K562 (cell line): ENCODE measurements around the gene ABLIM2. TPM values are rescaled to one million over a fixed set of nuclear protein-coding genes. Genes with fewer than 3 reads are reported as not detected.
A peak's percentile ranks its signal among the peaks of the same experiment; 100 is the strongest.

Source experiments
- ATAC-seq: fragments of 200-7000 bp; cut with Tn5 transposase; 3 replicates; pipeline ENCODE4 v1.9.1; 2020; ENCODE audit warnings: moderate library complexity
- BruUV-seq: library from RNA; stranded (reverse); fragments of 400-500 nt; replicated peaks from 2 replicates; lab custom pipeline; 2021; lab: Mats Ljungman, UMichigan
- CTCF ChIA-PET: fragments of 300-600 bp; formaldehyde crosslinking; extraction: SDS; loops from one replicate; lab custom pipeline; 2021; ENCODE audit warnings: low intra/inter-chr PET ratio; lab: Yijun Ruan, JAX
- POLR2A ChIA-PET: fragments of 300-600, 350-650 bp; sonication (Branson Sonifier 250); formaldehyde crosslinking; extraction: SDS; loops from one replicate; lab custom pipeline; 2021; ENCODE audit warnings: antibody characterized with exemption, inconsistent platforms; lab: Yijun Ruan, JAX
- DNase-seq, 4 experiments: peaks; one replicate each; pipeline versions ENCODE4 v3.0.0 to v3.0.0-alpha.2; 2011 to 2018; ENCODE audit warnings: low spot score in 3 of 4, mixed read lengths in 3 of 4; ENCODE audit errors: extremely low read depth in 1 of 4
- FAIRE-seq: peaks from 2 replicates; lab custom pipeline; 2011; peaks lifted over from hg19 to GRCh38; lab: Jason Lieb, UNC
- H2AFZ ChIP-seq: 2 replicates; pipeline ENCODE4 v1.6.0; 2011; ENCODE audit warnings: low read depth, low read length, control low read depth, inconsistent platforms
- H3K27ac ChIP-seq: fragments of 200-600 bp; 3 replicates; pipeline ENCODE4 v1.8.0; 2011; ENCODE audit warnings: low read depth, mild to moderate bottlenecking, control low read depth, inconsistent platforms, low read length, moderate library complexity, mixed read lengths; ENCODE audit errors: extremely low read depth
- H3K27me3 ChIP-seq, 2 experiments: fragments of 300-600 bp in 1 of 2; 2 replicates in 1 of 2; 3 replicates in 1 of 2; pipeline versions ENCODE4 v1.6.0 to v1.8.0; 2011; ENCODE audit warnings: inconsistent platforms in 2 of 2, low read length in 2 of 2, mild to moderate bottlenecking in 1 of 2, mixed read lengths in 1 of 2, moderate library complexity in 1 of 2; ENCODE audit not compliant: control insufficient read depth in 2 of 2, insufficient read depth in 2 of 2
- H3K36me3 ChIP-seq: fragments of 300-600 bp; 3 replicates; pipeline ENCODE4 v1.8.0; 2011; ENCODE audit warnings: mild to moderate bottlenecking, low read length, inconsistent platforms; ENCODE audit not compliant: control insufficient read depth, insufficient read depth
- H3K4me1 ChIP-seq, 2 experiments: fragments of 200-600 bp in 1 of 2; replicated peaks in 1 of 2; 2 replicates in 1 of 2; 3 replicates in 1 of 2; pipeline versions ENCODE4 v1.5.1 to v1.8.0; 2011; ENCODE audit warnings: inconsistent platforms in 2 of 2, low read length in 2 of 2, mild to moderate bottlenecking in 1 of 2, mixed read lengths in 1 of 2, moderate library complexity in 1 of 2; ENCODE audit not compliant: control insufficient read depth in 2 of 2, insufficient read depth in 2 of 2
- H3K4me2 ChIP-seq: 2 replicates; pipeline ENCODE4 v1.6.1; 2011; ENCODE audit warnings: low read length, control low read depth, inconsistent platforms, mixed read lengths; ENCODE audit not compliant: insufficient read depth
- H3K4me3 ChIP-seq: fragments of 200-600 bp; sonication (generic), shearing (Covaris generic); 2 replicates; pipeline ENCODE4 v1.5.1; 2016; ENCODE audit warnings: control low read depth, inconsistent platforms
- H3K79me2 ChIP-seq: fragments of 200-600 bp; 3 replicates; pipeline ENCODE4 v1.8.0; 2011; ENCODE audit warnings: low read length, inconsistent platforms; ENCODE audit not compliant: control insufficient read depth, insufficient read depth
- H3K9ac ChIP-seq, 2 experiments: 2 replicates each; pipeline versions ENCODE4 v1.6.0 to v1.6.1; 2011; ENCODE audit warnings: low read depth in 2 of 2, low read length in 2 of 2, control low read depth in 1 of 2, inconsistent platforms in 1 of 2, mild to moderate bottlenecking in 1 of 2, mixed read lengths in 1 of 2; ENCODE audit not compliant: insufficient read depth in 1 of 2
- H3K9me1 ChIP-seq: one replicate; pipeline ENCODE4 v1.6.0; 2011; ENCODE audit warnings: inconsistent platforms, mild to moderate bottlenecking, low read length, moderate library complexity; ENCODE audit not compliant: control insufficient read depth, insufficient read depth
- H3K9me3 ChIP-seq: replicated peaks from 2 replicates; pipeline ENCODE4 v1.5.1; 2011; ENCODE audit warnings: low read depth, low read length, inconsistent platforms; ENCODE audit not compliant: control insufficient read depth, insufficient read depth
- H4K20me1 ChIP-seq: replicated peaks from 2 replicates; pipeline ENCODE4 v1.6.1; 2011; ENCODE audit warnings: low read length, inconsistent platforms, mixed read lengths; ENCODE audit not compliant: control insufficient read depth, insufficient read depth
- RAD21 ChIP-seq, 2 experiments: fragments of 250-450 bp in 1 of 2; fragments of 450-650 bp in 1 of 2; sonication (Bioruptor Pico) in 1 of 2; formaldehyde crosslinking in 1 of 2; IDR thresholded peaks in 1 of 2; conservative IDR thresholded peaks in 1 of 2; 2 replicates each; pipeline versions ENCODE4 v1.4.0 to v1.8.0; 2020 to 2022; ENCODE audit warnings: mild to moderate bottlenecking in 2 of 2, moderate library complexity in 1 of 2
- WGBS: fragments of 100-300 bp; shearing (Covaris generic); methylation state at CpG from one replicate; pipeline ENCODE4 v1.1.6; 2016; ENCODE audit warnings: low coverage, mixed read lengths; ENCODE audit not compliant: insufficient coverage; ENCODE audit errors: missing lambda C conversion rate; 5-methylcytosine and 5-hydroxymethylcytosine counted together
- in situ Hi-C: fragments of 300-500 bp; cut with MboI; formaldehyde crosslinking; loops from 4 replicates; pipeline ENCODE4 v1.15.0; 2018; ENCODE audit warnings: inconsistent platforms, mixed read lengths
- intact Hi-C: fragments of 100-400 bp; cut with micrococcal nuclease; formaldehyde crosslinking; loops from 2 replicates; pipeline ENCODE4 v1.14.2; 2022
- polyA plus RNA-seq, 8 experiments: library from polyadenylated mRNA; depleted of rRNA in 4 of 8; stranded (reverse) in 5 of 8; unstranded in 3 of 8; fragments of >200 nt; fragmentation: Nextera tagmentation in 2 of 8; fragmentation: Illumina TruSeq in 1 of 8; extraction: Ambion mirVana in 2 of 8; extraction: Trizol in 1 of 8; gene quantifications; 2 replicates each; pipeline versions ENCODE4 v1.2.1 to v1.2.3, GENCODE V29; 2011 to 2014; ENCODE audit warnings: inconsistent platforms in 1 of 8, missing spikeins in 1 of 8
- total RNA-seq, 7 experiments: library from RNA; depleted of rRNA in 6 of 7; stranded (reverse); fragments of >200 nt in 6 of 7; fragmentation: Illumina TruSeq in 2 of 7; extraction: Trizol in 2 of 7; gene quantifications; 2 replicates each; pipeline versions ENCODE4 v1.2.1 to v1.2.3, GENCODE V29; 2011 to 2021; ENCODE audit warnings: low replicate concordance in 1 of 7
- TF ChIP-seq, protein P1 (sequence below): sonication (generic); formaldehyde crosslinking; IDR thresholded peaks from 2 replicates; pipeline ENCODE4 v1.8.0; 2022; ENCODE audit warnings: missing genetic modification reagents, mild to moderate bottlenecking, moderate library complexity, borderline replicate concordance
- TF ChIP-seq, protein P2 (sequence below), 3 experiments: IDR thresholded peaks in 2 of 3; conservative IDR thresholded peaks in 1 of 3; 2 replicates each; pipeline ENCODE4 v1.5.1; 2011 to 2012; ENCODE audit warnings: low read length in 3 of 3, mild to moderate bottlenecking in 3 of 3, control low read depth in 2 of 3, improper control_type of control experiment in 1 of 3, inconsistent platforms in 1 of 3, low read depth in 1 of 3, mixed read lengths in 1 of 3, moderate library complexity in 1 of 3; ENCODE audit not compliant: insufficient read depth in 2 of 3

Gene ABLIM2
- total and polyA plus RNA-seq, 9 of the 15 experiments (the other 6 are each of a cell fraction or from before 2014, with no cell fraction given), result not detected

DNA sequence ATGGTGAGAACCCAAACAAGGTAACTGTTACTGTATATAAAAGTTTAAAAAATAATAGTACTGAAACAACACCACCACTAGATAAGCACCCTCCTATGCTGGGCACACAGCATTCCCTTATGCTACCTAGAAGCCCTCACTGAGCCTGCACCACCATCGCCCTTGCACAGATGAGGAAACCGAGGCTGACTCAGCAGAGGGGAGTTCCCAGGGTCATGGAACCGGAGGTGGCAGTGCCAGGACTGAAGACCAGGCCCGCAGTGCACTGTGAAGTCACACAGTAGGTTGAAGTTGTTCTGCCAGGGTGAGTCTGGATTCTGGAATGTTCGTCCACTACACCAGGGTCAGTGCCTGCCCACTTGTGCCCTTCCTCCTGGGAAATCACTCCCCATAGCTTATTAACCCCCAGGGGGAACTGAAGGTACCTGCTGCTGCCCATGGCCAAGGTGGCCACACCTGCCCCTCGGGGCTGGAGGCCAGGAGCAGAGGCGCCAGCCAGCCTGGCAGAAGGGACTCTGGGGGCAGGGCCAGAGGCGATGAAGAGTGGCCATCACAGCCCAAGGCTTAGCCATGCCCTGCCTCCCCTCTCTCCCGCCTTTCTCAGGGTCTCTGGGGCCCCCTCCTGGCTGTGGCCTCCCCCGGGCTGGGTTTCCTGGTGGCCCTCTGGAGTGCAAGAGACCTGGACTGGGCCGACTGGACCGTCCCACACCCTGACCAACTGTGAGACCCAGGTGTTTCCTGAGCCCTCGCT, 15.1 kb upstream of the ABLIM2 start:
- Histone ChIP-seq H3K4me2 (no peak overlapping the region), H3K9me1 (peaks cover 3% of the 10 kb centered on the region), H3K27ac (no peak overlapping the region), H3K36me3 (no peaks in the 10 kb centered on the region), H3K9ac (no peak overlapping the region), H2AFZ (no peak overlapping the region), H4K20me1 (peaks cover 9% of the 10 kb centered on the region; the same call in 1 of the 2 replicates), H3K27me3 (peaks cover 4 to 32% of the 10 kb centered on the region in 2 experiments; a peak in 3 of 5 replicates), H3K9me3 (no peaks in the 10 kb centered on the region), H3K4me3 (no peak overlapping the region), H3K4me1 (peaks cover 0 to 3% of the 10 kb centered on the region in 2 experiments; a peak in 1 of 5 replicates), H3K79me2 (no peaks in the 10 kb centered on the region)
- in situ Hi-C loops, result no loop called here
- ChIA-PET POLR2A (no interaction called here), CTCF (no interaction called here)
- no TSS peak for BruUV-seq
- TF ChIP-seq, protein P1, sequence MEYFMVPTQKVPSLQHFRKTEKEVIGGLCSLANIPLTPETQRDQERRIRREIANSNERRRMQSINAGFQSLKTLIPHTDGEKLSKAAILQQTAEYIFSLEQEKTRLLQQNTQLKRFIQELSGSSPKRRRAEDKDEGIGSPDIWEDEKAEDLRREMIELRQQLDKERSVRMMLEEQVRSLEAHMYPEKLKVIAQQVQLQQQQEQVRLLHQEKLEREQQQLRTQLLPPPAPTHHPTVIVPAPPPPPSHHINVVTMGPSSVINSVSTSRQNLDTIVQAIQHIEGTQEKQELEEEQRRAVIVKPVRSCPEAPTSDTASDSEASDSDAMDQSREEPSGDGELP, result no peak
- TF ChIP-seq, protein P2, sequence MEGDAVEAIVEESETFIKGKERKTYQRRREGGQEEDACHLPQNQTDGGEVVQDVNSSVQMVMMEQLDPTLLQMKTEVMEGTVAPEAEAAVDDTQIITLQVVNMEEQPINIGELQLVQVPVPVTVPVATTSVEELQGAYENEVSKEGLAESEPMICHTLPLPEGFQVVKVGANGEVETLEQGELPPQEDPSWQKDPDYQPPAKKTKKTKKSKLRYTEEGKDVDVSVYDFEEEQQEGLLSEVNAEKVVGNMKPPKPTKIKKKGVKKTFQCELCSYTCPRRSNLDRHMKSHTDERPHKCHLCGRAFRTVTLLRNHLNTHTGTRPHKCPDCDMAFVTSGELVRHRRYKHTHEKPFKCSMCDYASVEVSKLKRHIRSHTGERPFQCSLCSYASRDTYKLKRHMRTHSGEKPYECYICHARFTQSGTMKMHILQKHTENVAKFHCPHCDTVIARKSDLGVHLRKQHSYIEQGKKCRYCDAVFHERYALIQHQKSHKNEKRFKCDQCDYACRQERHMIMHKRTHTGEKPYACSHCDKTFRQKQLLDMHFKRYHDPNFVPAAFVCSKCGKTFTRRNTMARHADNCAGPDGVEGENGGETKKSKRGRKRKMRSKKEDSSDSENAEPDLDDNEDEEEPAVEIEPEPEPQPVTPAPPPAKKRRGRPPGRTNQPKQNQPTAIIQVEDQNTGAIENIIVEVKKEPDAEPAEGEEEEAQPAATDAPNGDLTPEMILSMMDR (IDR thresholded peaks at IDR 0.05 in 2 of 3, conservative IDR thresholded peaks at IDR 0.05 in 1 of 3; ENCODE audit: insufficient read depth in 2 of 3, low read depth in 1 of 3, low read length in 3 of 3), result 0 out of 6 replicates have a peak, but pooled peaks of 1 of the 3 experiments have one; percentile 6
- TF ChIP-seq RAD21 (CRISPR knock-in tag; conservative IDR thresholded peaks at IDR 0.05 in 1 of 2, IDR thresholded peaks at IDR 0.05 in 1 of 2), result 0 out of 4 replicates have a peak, but pooled peaks of 1 of the 2 experiments have one; percentile 4
- 0% methylated on average over 11 of the region's 13 CpGs for WGBS
- no peak for FAIRE-seq
- no peak for ATAC-seq
- intact Hi-C loops, result loop anchor here (10.0 kb wide), 1 partner anchor 231 kb away; no protein-coding TSS in a partner anchor
- DNase-seq, result no peak
